ENCODE data around the gene KDM5A.

The KDM5A gene

DNA sequence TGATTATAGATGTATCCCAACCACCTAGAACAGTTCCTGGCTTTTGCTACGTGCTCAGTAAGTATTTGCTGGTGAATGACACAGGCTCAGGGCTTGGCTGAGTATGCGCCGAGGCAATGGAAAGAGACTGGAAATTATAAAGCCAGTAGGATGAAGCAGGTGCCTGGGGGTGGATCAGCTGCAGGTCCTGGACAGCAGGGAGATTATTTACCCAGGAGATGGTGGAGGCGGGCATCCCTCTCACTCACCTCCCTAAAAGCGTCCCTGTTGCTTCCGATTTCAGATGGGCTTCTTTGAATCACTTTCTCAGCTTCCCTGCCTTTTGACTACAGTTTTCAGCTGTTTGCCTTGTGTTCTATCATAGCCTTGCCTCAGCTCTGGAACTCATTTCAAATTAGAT lies 132.9 kb downstream of the KDM5A start:
- DNase-seq (ENCODE audit: low spot score), result no peak
- TF ChIP-seq, protein P1, sequence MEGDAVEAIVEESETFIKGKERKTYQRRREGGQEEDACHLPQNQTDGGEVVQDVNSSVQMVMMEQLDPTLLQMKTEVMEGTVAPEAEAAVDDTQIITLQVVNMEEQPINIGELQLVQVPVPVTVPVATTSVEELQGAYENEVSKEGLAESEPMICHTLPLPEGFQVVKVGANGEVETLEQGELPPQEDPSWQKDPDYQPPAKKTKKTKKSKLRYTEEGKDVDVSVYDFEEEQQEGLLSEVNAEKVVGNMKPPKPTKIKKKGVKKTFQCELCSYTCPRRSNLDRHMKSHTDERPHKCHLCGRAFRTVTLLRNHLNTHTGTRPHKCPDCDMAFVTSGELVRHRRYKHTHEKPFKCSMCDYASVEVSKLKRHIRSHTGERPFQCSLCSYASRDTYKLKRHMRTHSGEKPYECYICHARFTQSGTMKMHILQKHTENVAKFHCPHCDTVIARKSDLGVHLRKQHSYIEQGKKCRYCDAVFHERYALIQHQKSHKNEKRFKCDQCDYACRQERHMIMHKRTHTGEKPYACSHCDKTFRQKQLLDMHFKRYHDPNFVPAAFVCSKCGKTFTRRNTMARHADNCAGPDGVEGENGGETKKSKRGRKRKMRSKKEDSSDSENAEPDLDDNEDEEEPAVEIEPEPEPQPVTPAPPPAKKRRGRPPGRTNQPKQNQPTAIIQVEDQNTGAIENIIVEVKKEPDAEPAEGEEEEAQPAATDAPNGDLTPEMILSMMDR (IDR thresholded peaks at IDR 0.05; ENCODE audit: extremely low read depth, insufficient read depth, missing control alignments), result no peak
- in situ Hi-C loops (cut with MboI; ENCODE audit: low pct_unique_long_range_greater_than_20kb, low sequenced_read_pairs, unreplicated experiment), result no loop called here

DNA sequence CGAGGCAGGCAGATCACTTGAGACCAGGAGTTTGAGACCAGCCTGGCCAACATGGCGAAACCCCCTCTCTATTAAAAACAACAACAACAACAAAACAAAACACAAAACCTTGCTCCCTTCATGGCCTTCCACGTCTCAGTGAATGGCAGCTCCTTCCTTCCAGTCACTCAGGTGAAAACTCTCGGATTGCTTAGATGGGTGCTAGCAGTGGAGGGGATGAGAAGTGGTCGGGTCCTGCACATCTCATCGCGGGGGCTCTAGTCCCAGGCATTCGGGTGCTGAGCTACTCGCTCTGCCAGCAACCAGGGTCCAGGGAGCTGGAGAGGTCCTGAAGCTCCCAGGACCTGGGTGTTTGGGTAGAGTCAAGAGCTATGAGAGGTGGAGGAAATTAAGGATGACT lies 134.2 kb downstream of the KDM5A start:
- TF ChIP-seq, protein P1 (IDR thresholded peaks at IDR 0.05; ENCODE audit: extremely low read depth, insufficient read depth, missing control alignments), result no peak
- in situ Hi-C loops (cut with MboI; ENCODE audit: low pct_unique_long_range_greater_than_20kb, low sequenced_read_pairs, unreplicated experiment), result no loop called here
- DNase-seq (ENCODE audit: low spot score), result no peak

DNA sequence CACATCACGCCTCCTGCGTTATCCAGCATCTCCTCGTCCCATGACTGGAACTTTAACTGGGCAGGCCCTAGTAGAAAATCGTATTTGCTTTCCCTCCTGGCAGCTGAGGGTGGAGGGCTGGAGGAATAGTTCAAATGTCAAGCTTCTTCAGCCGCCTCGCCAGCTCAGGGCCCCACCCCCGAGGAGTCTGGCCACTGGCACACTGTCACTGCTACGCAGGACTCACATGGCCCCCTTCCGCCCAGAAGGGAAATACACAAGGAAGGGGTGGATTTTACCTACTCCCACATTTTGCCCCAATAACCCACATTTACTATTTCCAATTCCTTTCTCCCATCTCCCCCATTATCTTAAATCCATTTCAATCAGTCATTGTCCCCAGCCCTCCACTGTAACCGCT lies 135.1 kb downstream of the KDM5A start:
- TF ChIP-seq, protein P1 (IDR thresholded peaks at IDR 0.05; ENCODE audit: extremely low read depth, insufficient read depth, missing control alignments), result no peak
- DNase-seq (ENCODE audit: low spot score), result no peak
- in situ Hi-C loops (cut with MboI; ENCODE audit: low pct_unique_long_range_greater_than_20kb, low sequenced_read_pairs, unreplicated experiment), result no loop called here

DNA sequence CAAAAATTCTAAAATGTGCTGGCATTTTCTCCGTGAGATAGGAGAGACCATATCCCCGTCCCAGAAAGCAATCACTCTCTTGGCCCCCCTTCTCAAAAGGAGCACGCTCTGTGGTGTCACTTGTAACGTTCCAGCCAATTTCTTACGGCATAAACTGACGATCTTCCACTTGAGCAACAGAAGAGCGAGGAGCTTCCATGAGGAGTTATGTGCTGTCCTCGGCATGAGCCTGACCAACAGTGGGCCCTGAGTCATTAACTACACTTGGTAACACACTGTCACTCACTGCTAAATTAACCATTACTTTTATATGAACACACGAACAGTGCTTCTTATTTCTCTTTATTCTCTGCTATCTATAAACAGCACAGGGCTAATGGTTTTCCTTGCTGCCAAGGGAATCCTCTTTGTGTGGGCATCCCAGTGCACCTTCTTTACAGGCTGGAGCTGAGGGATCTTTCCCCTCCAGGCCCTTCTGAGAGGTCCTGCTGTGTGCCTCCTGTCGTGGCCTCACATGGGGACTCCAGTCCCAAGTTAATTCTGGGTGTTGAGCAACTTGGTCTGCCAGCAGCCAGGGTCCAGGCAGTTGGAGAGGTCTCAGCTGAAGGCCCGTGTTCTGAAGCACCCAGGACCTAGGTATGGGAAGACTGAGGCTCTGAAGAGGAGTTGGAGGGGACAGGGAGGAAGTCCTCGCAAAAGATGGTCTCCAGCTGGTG lies 135.8 kb downstream of the KDM5A start:
- in situ Hi-C loops (cut with MboI; ENCODE audit: low pct_unique_long_range_greater_than_20kb, low sequenced_read_pairs, unreplicated experiment), result no loop called here

DNA sequence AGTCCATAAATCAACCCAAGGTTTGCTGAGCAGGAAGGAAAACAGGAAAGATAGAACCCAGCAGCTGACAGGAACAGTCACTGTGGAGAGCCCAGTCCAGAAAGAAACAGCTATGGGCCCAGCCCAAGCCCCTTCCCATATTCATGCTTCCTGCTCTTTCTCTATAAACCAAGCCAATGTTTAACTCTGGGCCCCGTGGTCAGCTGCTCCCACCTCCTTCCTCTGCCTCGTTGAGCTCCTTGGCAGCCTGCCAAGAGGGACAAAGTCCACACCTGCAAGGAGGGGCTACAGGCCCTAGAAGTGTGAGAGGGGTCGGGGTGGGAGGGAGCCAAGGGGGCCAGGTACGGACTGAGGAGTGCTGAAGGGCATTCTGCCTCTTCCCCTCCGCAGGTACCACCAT lies 136.5 kb downstream of the KDM5A start:
- DNase-seq (ENCODE audit: low spot score), result no peak
- in situ Hi-C loops (cut with MboI; ENCODE audit: low pct_unique_long_range_greater_than_20kb, low sequenced_read_pairs, unreplicated experiment), result no loop called here

More for the DNA sequence above, 135.8 kb downstream of the KDM5A start:
- TF ChIP-seq, protein P1 (IDR thresholded peaks at IDR 0.05; ENCODE audit: extremely low read depth, insufficient read depth, missing control alignments), result no peak
- DNase-seq (ENCODE audit: low spot score), result no peak

DNA sequence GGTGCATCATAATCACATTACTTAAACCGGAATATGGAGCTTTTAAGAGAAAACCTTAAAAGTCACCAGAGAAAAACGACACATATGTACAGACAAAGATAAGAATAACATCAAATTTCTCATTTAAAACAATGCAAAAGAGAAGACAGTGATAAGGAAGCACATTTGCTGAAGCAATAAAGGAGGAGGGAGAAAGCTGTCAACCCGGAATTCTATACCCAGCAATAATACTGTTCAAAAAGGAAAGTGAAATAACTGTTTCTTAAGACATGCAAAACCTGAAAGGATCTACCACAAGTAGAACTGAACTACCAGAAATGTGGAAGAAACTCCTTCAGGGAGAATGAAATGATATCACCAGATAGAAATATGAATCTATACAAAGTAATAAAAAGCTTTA lies 141.8 kb downstream of the KDM5A start:
- in situ Hi-C loops (cut with MboI; ENCODE audit: low pct_unique_long_range_greater_than_20kb, low sequenced_read_pairs, unreplicated experiment), result no loop called here
- DNase-seq (ENCODE audit: low spot score), result no peak
- TF ChIP-seq, protein P1 (IDR thresholded peaks at IDR 0.05; ENCODE audit: extremely low read depth, insufficient read depth, missing control alignments), result no peak

More for the DNA sequence above, 136.5 kb downstream of the KDM5A start:
- TF ChIP-seq, protein P1 (IDR thresholded peaks at IDR 0.05; ENCODE audit: extremely low read depth, insufficient read depth, missing control alignments), result no peak
